ENCODE measurements around the gene RASGRP3.

GRCh38 chr2:33476793-33477190 lies 343 bp downstream of the RASGRP3 start:
- no peak for TF ChIP-seq NFIC (IDR thresholded peaks at IDR 0.05; ENCODE audit: borderline replicate concordance)
- TF ChIP-seq, protein P1, sequence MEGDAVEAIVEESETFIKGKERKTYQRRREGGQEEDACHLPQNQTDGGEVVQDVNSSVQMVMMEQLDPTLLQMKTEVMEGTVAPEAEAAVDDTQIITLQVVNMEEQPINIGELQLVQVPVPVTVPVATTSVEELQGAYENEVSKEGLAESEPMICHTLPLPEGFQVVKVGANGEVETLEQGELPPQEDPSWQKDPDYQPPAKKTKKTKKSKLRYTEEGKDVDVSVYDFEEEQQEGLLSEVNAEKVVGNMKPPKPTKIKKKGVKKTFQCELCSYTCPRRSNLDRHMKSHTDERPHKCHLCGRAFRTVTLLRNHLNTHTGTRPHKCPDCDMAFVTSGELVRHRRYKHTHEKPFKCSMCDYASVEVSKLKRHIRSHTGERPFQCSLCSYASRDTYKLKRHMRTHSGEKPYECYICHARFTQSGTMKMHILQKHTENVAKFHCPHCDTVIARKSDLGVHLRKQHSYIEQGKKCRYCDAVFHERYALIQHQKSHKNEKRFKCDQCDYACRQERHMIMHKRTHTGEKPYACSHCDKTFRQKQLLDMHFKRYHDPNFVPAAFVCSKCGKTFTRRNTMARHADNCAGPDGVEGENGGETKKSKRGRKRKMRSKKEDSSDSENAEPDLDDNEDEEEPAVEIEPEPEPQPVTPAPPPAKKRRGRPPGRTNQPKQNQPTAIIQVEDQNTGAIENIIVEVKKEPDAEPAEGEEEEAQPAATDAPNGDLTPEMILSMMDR (IDR thresholded peaks at IDR 0.05): no peak
- TF ChIP-seq SIN3A (IDR thresholded peaks at IDR 0.05; ENCODE audit: borderline replicate concordance, low read depth, low read length): no peak

Measured in SK-N-SH (cell line).